Left hindlimb (tissue), 1 donor: ENCODE data around the gene DRP2.
"Not testable (repeated sequence)": the region's sequence is repeated elsewhere in the genome, so short reads cannot be mapped to it uniquely, and the experiment has no call there.

Experiments
- DNase-seq: peaks from one replicate; pipeline ENCODE4 v3.0.0-alpha.2; 2018

Gene DRP2

GRCh38 chrX:101237041-101237440 is 17.5 kb downstream of the DRP2 start:
- DNase-seq, result no peak

- no peak for DNase-seq
Measured at GRCh38 chrX:101241531-101241930, 21.9 kb downstream of the DRP2 start.

GRCh38 chrX:101252634-101253033 is 33.0 kb downstream of the DRP2 start:
- DNase-seq, result no peak

GRCh38 chrX:101257448-101258258 is 38.1 kb downstream of the DRP2 start:
- DNase-seq, result no peak

- no peak for DNase-seq
Measured at GRCh38 chrX:101258259-101258581, 38.6 kb downstream of the DRP2 start.

- no peak for DNase-seq
Measured at GRCh38 chrX:101260435-101260834, 40.8 kb downstream of the DRP2 start.

- no peak for DNase-seq
Measured at GRCh38 chrX:101262590-101262989, 43.0 kb downstream of the DRP2 start.

GRCh38 chrX:101263766-101264165 is 44.2 kb downstream of the DRP2 start:
- DNase-seq, result no peak

GRCh38 chrX:101265869-101266428 is 46.4 kb downstream of the DRP2 start:
- no peak for DNase-seq

GRCh38 chrX:101274198-101274597 is 54.6 kb downstream of the DRP2 start:
- DNase-seq, result no peak

- no peak for DNase-seq
Measured at GRCh38 chrX:101276238-101276637, 56.7 kb downstream of the DRP2 start.

GRCh38 chrX:101287402-101287801 is 67.8 kb downstream of the DRP2 start:
- DNase-seq, result no peak

GRCh38 chrX:101290957-101291603 is 71.5 kb downstream of the DRP2 start, which contains the start of gene TAF7L:
TAF7L (minus strand) TSS chrX:101291334; CDS start chrX:101287543, 3,791 bp downstream.
- DNase-seq, result no peak

GRCh38 chrX:101295603-101296002 is 76.0 kb downstream of the DRP2 start:
- DNase-seq, result not testable (repeated sequence)

GRCh38 chrX:101303790-101304189 is 84.2 kb downstream of the DRP2 start:
- DNase-seq, result no peak
